HG03095 (cell line): Measurements from ENCODE around the gene SMYD4.
"Not testable (repeated sequence)": the region's sequence is repeated elsewhere in the genome, so short reads cannot be mapped to it uniquely, and the experiment has no call there.

Experiments
- ATAC-seq: cut with Tn5 transposase; IDR thresholded peaks from one replicate; pipeline ENCODE4 v1.9.1; 2021; ENCODE audit warnings: moderate library complexity; ENCODE audit not compliant: unreplicated experiment

SMYD4 gene

GRCh38 chr17:1783271-1783670, 46.4 kb downstream of the SMYD4 start:
- no peak for ATAC-seq

GRCh38 chr17:1782171-1782567, 47.5 kb downstream of the SMYD4 start:
- ATAC-seq = no peak

GRCh38 chr17:1779571-1780131, 50.1 kb downstream of the SMYD4 start:
- ATAC-seq = no peak

GRCh38 chr17:1776857-1777256, 52.8 kb downstream of the SMYD4 start:
- no peak for ATAC-seq

GRCh38 chr17:1776328-1776727, 53.4 kb downstream of the SMYD4 start:
- ATAC-seq = no peak

- ATAC-seq = no peak
These were observed 55.1 kb downstream of the SMYD4 start for GRCh38 chr17:1774390-1775176.

- no peak for ATAC-seq
These were observed 56.0 kb downstream of the SMYD4 start for GRCh38 chr17:1773696-1774181.

GRCh38 chr17:1773000-1773695, 56.6 kb downstream of the SMYD4 start:
- ATAC-seq = not testable (repeated sequence)

- no peak for ATAC-seq
These were observed 59.8 kb downstream of the SMYD4 start for GRCh38 chr17:1769822-1770477.

GRCh38 chr17:1767358-1767757, 62.3 kb downstream of the SMYD4 start:
- no peak for ATAC-seq

GRCh38 chr17:1766382-1767135, 63.1 kb downstream of the SMYD4 start:
- no peak for ATAC-seq

- no peak for ATAC-seq
These were observed 64.1 kb downstream of the SMYD4 start for GRCh38 chr17:1765576-1765975.

GRCh38 chr17:1764705-1765104, 65.0 kb downstream of the SMYD4 start:
- ATAC-seq = not testable (repeated sequence)

- no peak for ATAC-seq
These were observed 65.4 kb downstream of the SMYD4 start for GRCh38 chr17:1764284-1764683.

- no peak for ATAC-seq
These were observed 66.5 kb downstream of the SMYD4 start for GRCh38 chr17:1762901-1763898.

GRCh38 chr17:1762233-1762900, 67.3 kb downstream of the SMYD4 start:
- ATAC-seq = no peak

GRCh38 chr17:1759529-1759928, 70.2 kb downstream of the SMYD4 start:
- ATAC-seq = no peak

GRCh38 chr17:1758807-1759206, 70.9 kb downstream of the SMYD4 start:
- no peak for ATAC-seq

- ATAC-seq = no peak
These were observed 73.9 kb downstream of the SMYD4 start for GRCh38 chr17:1755827-1756262.
